Astrocyte (in vitro differentiated cells and primary cell): ENCODE results near the gene INHBB. TPM values are rescaled to one million over a fixed set of nuclear protein-coding genes. Genes with fewer than 3 reads are reported as not detected.

Experiments used
- DNase-seq: peaks from one replicate; pipeline ENCODE4 v3.0.0-alpha.2; 2010; ENCODE audit warnings: low read depth
- FAIRE-seq: peaks from 2 replicates; lab custom pipeline; 2011; peaks lifted over from hg19 to GRCh38; lab: Jason Lieb, UNC
- H2AFZ ChIP-seq: 2 replicates; pipeline ENCODE4 v1.6.0; 2012; ENCODE audit warnings: low read depth, low read length, inconsistent platforms
- H3K27ac ChIP-seq: 2 replicates; pipeline ENCODE4 v1.5.1; 2011; ENCODE audit warnings: low read depth, low read length, inconsistent platforms
- H3K27me3 ChIP-seq: 2 replicates; pipeline ENCODE4 v1.6.0; 2011; ENCODE audit warnings: low read length, inconsistent platforms; ENCODE audit not compliant: insufficient read depth
- H3K36me3 ChIP-seq: 2 replicates; pipeline ENCODE4 v1.5.1; 2011; ENCODE audit warnings: low read length, inconsistent platforms; ENCODE audit not compliant: insufficient read depth
- H3K4me1 ChIP-seq: 2 replicates; pipeline ENCODE4 v1.5.1; 2011; ENCODE audit warnings: low read length, inconsistent platforms; ENCODE audit not compliant: insufficient read depth
- H3K4me2 ChIP-seq: 2 replicates; pipeline ENCODE4 v1.6.0; 2012; ENCODE audit warnings: low read length, inconsistent platforms
- H3K4me3 ChIP-seq: 2 replicates; pipeline ENCODE4 v1.5.1; 2011; ENCODE audit warnings: low read depth, mild to moderate bottlenecking, low read length, inconsistent platforms; ENCODE audit not compliant: insufficient read depth
- H3K79me2 ChIP-seq: 2 replicates; pipeline ENCODE4 v1.6.0; 2012; ENCODE audit warnings: mild to moderate bottlenecking, low read length, inconsistent platforms; ENCODE audit not compliant: insufficient read depth
- H3K9ac ChIP-seq: 2 replicates; pipeline ENCODE4 v1.6.0; 2012; ENCODE audit warnings: mild to moderate bottlenecking, low read length, inconsistent platforms
- H3K9me3 ChIP-seq: 2 replicates; pipeline ENCODE4 v1.5.1; 2012; ENCODE audit warnings: low read depth, mild to moderate bottlenecking, low read length, inconsistent platforms; ENCODE audit not compliant: insufficient read depth
- H4K20me1 ChIP-seq: 2 replicates; pipeline ENCODE4 v1.6.0; 2012; ENCODE audit warnings: low read length, inconsistent platforms; ENCODE audit not compliant: insufficient read depth
- H3K27ac Mint-ChIP-seq: one replicate; pipeline ENCODE4 v1.8.0; 2021; ENCODE audit warnings: mild to moderate bottlenecking, mixed read lengths; ENCODE audit not compliant: unreplicated experiment
- H3K27me3 Mint-ChIP-seq: one replicate; pipeline ENCODE4 v1.8.0; 2021; ENCODE audit warnings: low read depth, mixed read lengths; ENCODE audit not compliant: unreplicated experiment
- H3K36me3 Mint-ChIP-seq: one replicate; pipeline ENCODE4 v1.8.0; 2021; ENCODE audit warnings: low read depth, mixed read lengths; ENCODE audit not compliant: unreplicated experiment
- H3K4me1 Mint-ChIP-seq: one replicate; pipeline ENCODE4 v1.8.0; 2021; ENCODE audit warnings: low read depth, mixed read lengths; ENCODE audit not compliant: unreplicated experiment
- H3K4me3 Mint-ChIP-seq: one replicate; pipeline ENCODE4 v1.8.0; 2021; ENCODE audit warnings: mild to moderate bottlenecking, moderate library complexity, mixed read lengths; ENCODE audit not compliant: unreplicated experiment
- H3K9me3 Mint-ChIP-seq: one replicate; pipeline ENCODE4 v1.8.0; 2021; ENCODE audit warnings: mild to moderate bottlenecking, mixed read lengths; ENCODE audit not compliant: unreplicated experiment
- EZH2 ChIP-seq: IDR thresholded peaks from 2 replicates; pipeline ENCODE4 v1.6.1; 2012; ENCODE audit warnings: mild to moderate bottlenecking, low read length, inconsistent platforms; ENCODE audit not compliant: insufficient read depth
- total RNA-seq: library from RNA; stranded (reverse); gene quantifications from 2 replicates; pipeline ENCODE4 v1.2.1, GENCODE V29; 2021
- TF ChIP-seq, protein P1 (sequence below): IDR thresholded peaks from 2 replicates; pipeline ENCODE4 v1.5.1; 2011; ENCODE audit warnings: low read depth, mild to moderate bottlenecking, inconsistent platforms, low read length, moderate library complexity; ENCODE audit not compliant: insufficient read depth

Gene INHBB
- total RNA-seq, 1 donor from 2014 or later: 7.1 TPM

DNA sequence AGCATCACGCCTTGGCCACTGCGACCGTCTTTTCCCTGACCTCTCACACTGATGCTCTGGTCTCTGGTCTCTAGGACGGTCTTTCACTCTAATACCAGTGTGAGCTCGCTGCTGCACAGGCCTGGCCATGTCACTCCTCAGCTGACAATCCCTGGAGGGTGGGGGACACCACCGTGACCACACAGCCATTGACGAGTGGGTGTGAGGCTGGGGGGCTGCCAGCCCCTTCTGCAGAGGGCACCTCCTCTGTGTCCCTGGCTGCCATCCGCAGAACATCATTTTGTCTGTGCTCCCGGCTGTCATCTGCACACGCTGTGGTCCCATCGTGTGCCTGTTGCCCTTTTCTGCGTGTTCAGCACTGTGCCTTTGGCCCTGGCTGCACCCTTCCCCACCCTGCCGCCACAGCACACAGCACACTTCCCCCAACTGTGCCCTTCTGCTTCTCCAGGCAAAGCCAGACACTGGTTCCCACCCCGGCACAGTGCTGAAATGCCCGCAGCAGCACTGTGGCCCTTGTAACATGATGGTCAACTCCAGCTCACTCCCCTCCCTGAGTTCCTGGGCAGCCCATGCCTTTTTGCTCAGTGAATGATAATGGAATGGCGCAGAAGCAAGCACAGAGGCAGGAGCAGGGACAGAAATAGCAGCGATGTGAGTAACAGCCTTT, 30.4 kb upstream of the INHBB start:
- H3K4me2 ChIP-seq: no peak overlapping the region
- FAIRE-seq: no peak
- no peak overlapping the region for H2AFZ ChIP-seq
- Mint-ChIP-seq H3K36me3 (no peaks in the 10 kb centered on the region), H3K27me3 (peaks cover 72% of the 10 kb centered on the region), H3K27ac (peak overlapping the region; percentile 53), H3K4me1 (peaks cover 3% of the 10 kb centered on the region), H3K9me3 (no peaks in the 10 kb centered on the region), H3K4me3 (no peak overlapping the region)
- H3K9me3 ChIP-seq: no peaks in the 10 kb centered on the region
- H3K4me3 ChIP-seq: no peak overlapping the region
- no peaks in the 10 kb centered on the region for H3K79me2 ChIP-seq
- H3K27me3 ChIP-seq: peaks cover 5% of the 10 kb centered on the region
- TF ChIP-seq EZH2: no peak
- TF ChIP-seq, protein P1, sequence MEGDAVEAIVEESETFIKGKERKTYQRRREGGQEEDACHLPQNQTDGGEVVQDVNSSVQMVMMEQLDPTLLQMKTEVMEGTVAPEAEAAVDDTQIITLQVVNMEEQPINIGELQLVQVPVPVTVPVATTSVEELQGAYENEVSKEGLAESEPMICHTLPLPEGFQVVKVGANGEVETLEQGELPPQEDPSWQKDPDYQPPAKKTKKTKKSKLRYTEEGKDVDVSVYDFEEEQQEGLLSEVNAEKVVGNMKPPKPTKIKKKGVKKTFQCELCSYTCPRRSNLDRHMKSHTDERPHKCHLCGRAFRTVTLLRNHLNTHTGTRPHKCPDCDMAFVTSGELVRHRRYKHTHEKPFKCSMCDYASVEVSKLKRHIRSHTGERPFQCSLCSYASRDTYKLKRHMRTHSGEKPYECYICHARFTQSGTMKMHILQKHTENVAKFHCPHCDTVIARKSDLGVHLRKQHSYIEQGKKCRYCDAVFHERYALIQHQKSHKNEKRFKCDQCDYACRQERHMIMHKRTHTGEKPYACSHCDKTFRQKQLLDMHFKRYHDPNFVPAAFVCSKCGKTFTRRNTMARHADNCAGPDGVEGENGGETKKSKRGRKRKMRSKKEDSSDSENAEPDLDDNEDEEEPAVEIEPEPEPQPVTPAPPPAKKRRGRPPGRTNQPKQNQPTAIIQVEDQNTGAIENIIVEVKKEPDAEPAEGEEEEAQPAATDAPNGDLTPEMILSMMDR: no peak
- no peak overlapping the region for H3K9ac ChIP-seq
- H3K36me3 ChIP-seq: no peaks in the 10 kb centered on the region
- peaks cover 5% of the 10 kb centered on the region for H3K4me1 ChIP-seq
- DNase-seq: no peak
- H4K20me1 ChIP-seq: no peaks in the 10 kb centered on the region
- H3K27ac ChIP-seq: no peak overlapping the region

- no peak overlapping the region for H3K9ac ChIP-seq
- Mint-ChIP-seq H3K4me1 (peaks cover 3% of the 10 kb centered on the region), H3K27me3 (peaks cover 74% of the 10 kb centered on the region), H3K36me3 (no peaks in the 10 kb centered on the region), H3K27ac (no peak overlapping the region), H3K4me3 (no peak overlapping the region), H3K9me3 (no peaks in the 10 kb centered on the region)
- no peaks in the 10 kb centered on the region for H3K9me3 ChIP-seq
- H3K4me1 ChIP-seq: peaks cover 5% of the 10 kb centered on the region
- H2AFZ ChIP-seq: no peak overlapping the region
- H3K27me3 ChIP-seq: peaks cover 7% of the 10 kb centered on the region
- no peak for FAIRE-seq
- no peak overlapping the region for H3K27ac ChIP-seq
- TF ChIP-seq, protein P1: no peak
- TF ChIP-seq EZH2: no peak
- H3K4me3 ChIP-seq: no peak overlapping the region
- H3K36me3 ChIP-seq: no peaks in the 10 kb centered on the region
- H4K20me1 ChIP-seq: no peaks in the 10 kb centered on the region
- DNase-seq: no peak
- no peaks in the 10 kb centered on the region for H3K79me2 ChIP-seq
- H3K4me2 ChIP-seq: no peak overlapping the region
Measured at GRCh38 chr2:120316071-120316470, 29.9 kb upstream of the INHBB start.

GRCh38 chr2:120316528-120317179, 29.3 kb upstream of the INHBB start:
- Histone ChIP-seq H4K20me1 (no peaks in the 10 kb centered on the region), H3K4me3 (no peak overlapping the region), H2AFZ (no peak overlapping the region), H3K36me3 (no peaks in the 10 kb centered on the region), H3K9ac (no peak overlapping the region), H3K27me3 (peaks cover 7% of the 10 kb centered on the region), H3K79me2 (no peaks in the 10 kb centered on the region), H3K27ac (no peak overlapping the region), H3K4me2 (no peak overlapping the region), H3K4me1 (peaks cover 5% of the 10 kb centered on the region), H3K9me3 (no peaks in the 10 kb centered on the region)
- FAIRE-seq: no peak
- TF ChIP-seq, protein P1: no peak
- TF ChIP-seq EZH2: no peak
- H3K36me3 Mint-ChIP-seq: no peaks in the 10 kb centered on the region
- DNase-seq: no peak
- no peaks in the 10 kb centered on the region for H3K9me3 Mint-ChIP-seq
- H3K4me1 Mint-ChIP-seq: peaks cover 3% of the 10 kb centered on the region
- peaks cover 76% of the 10 kb centered on the region for H3K27me3 Mint-ChIP-seq
- no peak overlapping the region for H3K27ac Mint-ChIP-seq
- H3K4me3 Mint-ChIP-seq: no peak overlapping the region
